ENCODE data around the gene BSND.

DNA sequence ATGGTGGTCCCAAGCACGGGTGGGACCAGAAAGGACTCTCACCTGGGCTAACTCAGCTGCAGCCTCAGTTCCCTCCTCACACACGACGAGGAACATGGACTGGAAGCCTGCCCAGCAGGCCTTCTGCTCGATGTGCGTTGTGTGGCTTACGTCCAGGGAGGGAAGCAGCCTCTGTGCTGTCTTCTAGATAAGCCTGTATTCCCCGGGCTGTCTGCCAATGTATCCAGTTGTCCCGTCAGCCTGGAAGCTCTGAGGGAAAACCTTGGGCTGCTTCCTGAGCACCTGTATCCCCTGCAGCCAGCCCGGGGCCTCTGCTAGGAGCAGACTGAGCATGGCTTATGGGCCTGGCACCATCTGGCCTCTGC lies 51.2 kb downstream of the BSND start:
- TF ChIP-seq ARNT (IDR thresholded peaks at IDR 0.05) (no peak), TARDBP (IDR thresholded peaks at IDR 0.05) (no peak), SP1 (IDR thresholded peaks at IDR 0.05) (no peak), FOXM1 (IDR thresholded peaks at IDR 0.05; ENCODE audit: borderline replicate concordance) (no peak), BHLHE40 (IDR thresholded peaks at IDR 0.05; ENCODE audit: borderline replicate concordance) (no peak), LEF1 (IDR thresholded peaks at IDR 0.05; ENCODE audit: borderline replicate concordance) (no peak), FOXK2 (IDR thresholded peaks at IDR 0.05) (no peak), L3MBTL2 (conservative IDR thresholded peaks at IDR 0.05) (no peak)
